Fibroblast of mammary gland (primary cell): Measurements from ENCODE around the gene LYZL6.

Experiments used
- DNase-seq: peaks from one replicate; pipeline ENCODE4 v3.0.0-alpha.2; 2010; ENCODE audit warnings: low read depth
- H3K4me3 ChIP-seq: 2 replicates; pipeline ENCODE4 v1.5.1; 2011; ENCODE audit warnings: low read depth, mild to moderate bottlenecking, low read length, moderate library complexity; ENCODE audit not compliant: control insufficient read depth
- CTCF ChIP-seq: conservative IDR thresholded peaks from 2 replicates; pipeline ENCODE4 v1.5.1; 2011; ENCODE audit warnings: low read depth, low read length, inconsistent platforms; ENCODE audit not compliant: control insufficient read depth, insufficient read depth

The LYZL6 gene

GRCh38 chr17:35889818-35890773 is 53.4 kb downstream of the LYZL6 start:
- no peak for TF ChIP-seq CTCF
- H3K4me3 ChIP-seq, result no peak overlapping the region
- DNase-seq, result peak; percentile 34

DNA sequence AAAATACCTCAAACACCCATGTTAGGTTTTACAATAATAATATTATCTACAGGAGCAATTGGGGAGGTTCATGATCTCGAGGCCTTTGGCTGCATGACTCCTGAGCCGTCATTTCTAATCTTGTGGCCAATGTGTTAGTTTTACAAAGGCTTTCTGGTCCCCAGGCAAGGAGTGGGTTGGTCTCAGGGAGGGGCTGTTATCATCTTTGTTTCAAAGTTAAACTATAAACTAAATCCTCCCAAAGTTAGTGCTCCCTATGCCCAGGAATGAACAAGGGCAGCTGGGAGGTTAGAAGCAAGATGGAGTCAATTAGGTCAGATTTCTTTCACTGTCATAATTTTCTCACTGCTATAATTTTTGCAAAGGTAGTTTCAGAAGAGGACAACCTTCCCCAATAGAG is 54.3 kb downstream of the LYZL6 start:
- TF ChIP-seq CTCF, result no peak
- no peak for DNase-seq
- H3K4me3 ChIP-seq, result no peak overlapping the region
